Chondrocyte (in vitro differentiated cells): Measurements from ENCODE around the gene DYNLRB2. TPM values are rescaled to one million over a fixed set of nuclear protein-coding genes. Genes with fewer than 3 reads are reported as not detected.

ENCODE experiments used
- DNase-seq: peaks from one replicate; pipeline ENCODE4 v3.0.0; 2021; ENCODE audit warnings: mixed read lengths, low spot score
- H3K27ac Mint-ChIP-seq: one replicate; pipeline ENCODE4 v1.8.0; 2021; ENCODE audit warnings: mild to moderate bottlenecking, moderate library complexity, mixed read lengths; ENCODE audit not compliant: unreplicated experiment
- H3K27me3 Mint-ChIP-seq: 2 replicates; pipeline ENCODE4 v1.8.0; 2021; ENCODE audit warnings: low read depth, mixed read lengths
- H3K36me3 Mint-ChIP-seq: 2 replicates; pipeline ENCODE4 v1.8.0; 2021; ENCODE audit warnings: low read depth, mixed read lengths
- H3K4me1 Mint-ChIP-seq: 2 replicates; pipeline ENCODE4 v1.8.0; 2021; ENCODE audit warnings: low read depth, mild to moderate bottlenecking, mixed read lengths
- H3K4me3 Mint-ChIP-seq: one replicate; pipeline ENCODE4 v1.8.0; 2021; ENCODE audit warnings: mild to moderate bottlenecking, moderate library complexity, mixed read lengths; ENCODE audit not compliant: unreplicated experiment
- H3K9me3 Mint-ChIP-seq: 2 replicates; pipeline ENCODE4 v1.8.0; 2021; ENCODE audit warnings: low read depth, mixed read lengths
- CTCF ChIP-seq: fragments of 200-600 bp; sonication (generic); IDR thresholded peaks from 2 replicates; pipeline ENCODE4 v1.5.0; 2021; ENCODE audit warnings: antibody characterized with exemption, mild to moderate bottlenecking, moderate library complexity
- total RNA-seq: library from RNA; stranded (reverse); gene quantifications from 3 replicates; pipeline ENCODE4 v1.2.1, GENCODE V29; 2021

DYNLRB2 gene
- total RNA-seq, 1 donor from 2014 or later: not detected

GRCh38 chr16:80530479-80530878, 10.3 kb upstream of the DYNLRB2 start:
- Mint-ChIP-seq H3K9me3 (no peaks in the 10 kb centered on the region), H3K4me3 (no peak overlapping the region), H3K27ac (no peak overlapping the region), H3K4me1 (no peaks in the 10 kb centered on the region), H3K27me3 (peaks cover 54% of the 10 kb centered on the region), H3K36me3 (no peaks in the 10 kb centered on the region)
- DNase-seq: no peak
- TF ChIP-seq CTCF: no peak

- TF ChIP-seq CTCF: no peak
- H3K4me1 Mint-ChIP-seq: peaks cover 14% of the 10 kb centered on the region
- peaks cover 6% of the 10 kb centered on the region for H3K9me3 Mint-ChIP-seq
- peaks cover 45% of the 10 kb centered on the region for H3K27me3 Mint-ChIP-seq
- no peak overlapping the region for H3K4me3 Mint-ChIP-seq
- DNase-seq: no peak
- no peaks in the 10 kb centered on the region for H3K36me3 Mint-ChIP-seq
- no peak overlapping the region for H3K27ac Mint-ChIP-seq
These were observed 4.6 kb upstream of the DYNLRB2 start for GRCh38 chr16:80536238-80536637.

DNA sequence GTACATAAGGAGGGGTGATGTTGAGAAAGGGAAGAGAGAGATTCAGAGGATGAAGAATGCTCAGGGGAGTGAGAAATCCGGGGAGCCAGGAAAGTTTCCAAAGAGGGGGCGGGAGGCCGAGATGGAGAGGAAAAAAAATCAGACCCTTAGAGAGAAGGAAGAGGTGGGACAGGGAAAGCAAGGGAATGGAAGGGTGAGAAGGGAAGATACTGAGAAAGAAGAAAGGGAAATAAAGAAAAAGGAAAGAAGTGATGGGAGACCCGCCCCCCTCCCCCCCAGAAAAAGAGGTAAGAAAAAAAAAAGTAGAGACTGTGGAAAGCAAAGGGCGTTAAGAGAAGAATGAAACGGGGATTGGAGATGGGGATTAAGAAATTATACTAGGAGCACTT, 507 bp downstream of the DYNLRB2 start:
- Mint-ChIP-seq H3K27me3 (peaks cover 17% of the 10 kb centered on the region), H3K4me1 (peaks cover 17% of the 10 kb centered on the region), H3K27ac (peak overlapping the region; percentile 88), H3K4me3 (peak overlapping the region; percentile 88), H3K36me3 (no peaks in the 10 kb centered on the region), H3K9me3 (peaks cover 6% of the 10 kb centered on the region)
- DNase-seq: no peak
- no peak for TF ChIP-seq CTCF

- Mint-ChIP-seq H3K9me3 (peaks cover 6% of the 10 kb centered on the region), H3K27ac (no peak overlapping the region), H3K4me1 (peaks cover 17% of the 10 kb centered on the region), H3K27me3 (peaks cover 9% of the 10 kb centered on the region), H3K36me3 (no peaks in the 10 kb centered on the region), H3K4me3 (no peak overlapping the region)
- no peak for TF ChIP-seq CTCF
- no peak for DNase-seq
These were observed 2.4 kb downstream of the DYNLRB2 start for GRCh38 chr16:80543162-80543561.

DNA sequence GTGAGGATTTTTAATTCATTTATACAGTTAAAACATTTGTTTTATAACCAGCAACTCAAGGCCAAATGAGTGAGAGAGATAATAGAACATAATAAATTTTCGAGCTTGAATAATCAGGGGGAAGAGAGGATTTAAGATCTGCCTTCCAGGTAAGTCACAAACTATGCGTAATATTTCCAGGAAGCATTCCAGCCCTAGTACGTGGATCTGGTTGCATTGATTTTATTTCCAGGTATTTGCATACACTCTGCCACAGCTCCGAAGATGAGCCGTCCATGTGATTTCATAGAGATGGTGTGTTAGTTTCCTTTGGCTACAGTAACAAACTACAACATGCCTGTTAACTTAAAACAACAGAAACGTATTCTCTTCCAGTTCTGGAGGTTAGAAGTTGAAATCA, 3.5 kb downstream of the DYNLRB2 start:
- Mint-ChIP-seq H3K27ac (no peak overlapping the region), H3K4me1 (peaks cover 17% of the 10 kb centered on the region), H3K27me3 (peaks cover 9% of the 10 kb centered on the region), H3K4me3 (no peak overlapping the region), H3K36me3 (no peaks in the 10 kb centered on the region), H3K9me3 (peaks cover 6% of the 10 kb centered on the region)
- TF ChIP-seq CTCF: no peak
- DNase-seq: no peak
